OCI-LY3 (cell line): ENCODE results near the gene DYNC2I2.
A peak's percentile ranks its signal among the peaks of the same experiment; 100 is the strongest.
"Not testable (repeated sequence)": the region's sequence is repeated elsewhere in the genome, so short reads cannot be mapped to it uniquely, and the experiment has no call there.

ENCODE experiments used
- H2AFZ ChIP-seq: fragments of 200-600, 300-600 bp; shearing (Covaris generic); 2 replicates; pipeline ENCODE4 v1.6.0; 2014; ENCODE audit warnings: antibody characterized with exemption, low read depth, low read length
- H3K27ac ChIP-seq: fragments of 200-600, 300-600 bp; sonication (generic); 2 replicates; pipeline ENCODE4 v1.5.1; 2014; ENCODE audit warnings: mild to moderate bottlenecking, low read length, moderate library complexity, mixed read lengths
- H3K27me3 ChIP-seq: fragments of 200-600, 300-600 bp; sonication (generic); 2 replicates; pipeline ENCODE4 v1.6.1; 2014; ENCODE audit warnings: low read depth, low read length, mixed read lengths
- H3K36me3 ChIP-seq: fragments of 200-600, 300-600 bp; sonication (generic); replicated peaks from 2 replicates; pipeline ENCODE3; 2014; ENCODE audit warnings: low read depth, low read length, mixed read lengths
- H3K4me1 ChIP-seq: fragments of 300-600, 200-600 bp; sonication (generic); 2 replicates; pipeline ENCODE4 v1.6.1; 2014; ENCODE audit warnings: low read length, mixed read lengths
- H3K4me2 ChIP-seq: fragments of 200-600, 300-600 bp; sonication (generic); 2 replicates; pipeline ENCODE4 v1.6.1; 2014; ENCODE audit warnings: low read length, mixed read lengths
- H3K4me3 ChIP-seq: fragments of 300-600, 200-600 bp; sonication (generic); 2 replicates; pipeline ENCODE4 v1.5.1; 2014; ENCODE audit warnings: antibody characterized with exemption, mild to moderate bottlenecking, low read length, moderate library complexity
- H3K79me2 ChIP-seq: fragments of 300-600, 200-600 bp; shearing (Covaris generic); 2 replicates; pipeline ENCODE4 v1.6.1; 2014; ENCODE audit warnings: mild to moderate bottlenecking, low read length, mixed read lengths
- H3K9ac ChIP-seq: fragments of 300-600, 200-600 bp; shearing (Covaris generic); 2 replicates; pipeline ENCODE4 v1.6.0; 2014; ENCODE audit warnings: mild to moderate bottlenecking, low read length, moderate library complexity
- H3K9me3 ChIP-seq: fragments of 200-600, 300-600 bp; shearing (Covaris generic); 2 replicates; pipeline ENCODE4 v1.6.1; 2014; ENCODE audit warnings: low read length, mixed read lengths; ENCODE audit not compliant: insufficient read depth
- H4K20me1 ChIP-seq: fragments of 200-600, 300-600 bp; sonication (generic); 2 replicates; pipeline ENCODE4 v1.6.1; 2016; ENCODE audit warnings: low read length, mixed read lengths; ENCODE audit not compliant: insufficient read depth
- CTCF ChIP-seq: fragments of 200-600, 300-600 bp; sonication (generic); IDR thresholded peaks from 2 replicates; pipeline ENCODE4 v1.5.1; 2014; ENCODE audit warnings: antibody characterized with exemption, low read length, low read depth
- EZH2phosphoT487 ChIP-seq: fragments of 200-600 bp; shearing (Covaris generic); IDR thresholded peaks from 2 replicates; pipeline ENCODE4 v1.6.1; 2018; ENCODE audit warnings: antibody characterized with exemption, mixed run types, low read depth

Gene DYNC2I2

DNA sequence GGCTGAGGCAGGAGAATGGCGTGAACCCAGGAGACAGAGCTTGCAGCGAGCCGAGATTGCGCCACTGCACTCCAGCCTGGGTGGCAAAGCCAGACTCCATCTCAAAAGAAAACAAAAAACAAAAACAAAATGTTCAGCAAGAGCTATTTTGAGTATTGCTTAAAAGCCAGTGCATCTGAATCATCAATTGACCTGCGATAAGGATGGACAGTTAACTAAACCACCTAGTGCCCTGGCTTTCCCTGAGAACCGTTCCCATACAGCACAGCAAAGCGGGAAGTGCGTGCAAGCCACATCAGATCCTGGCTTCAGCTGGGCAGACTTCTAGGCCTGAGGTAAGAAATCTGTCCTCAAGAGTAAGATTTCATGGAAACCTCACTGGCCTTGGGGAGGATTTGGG is 2.7 kb downstream of the DYNC2I2 start:
- no peaks in the 10 kb centered on the region for H3K36me3 ChIP-seq
- no peaks in the 10 kb centered on the region for H3K27me3 ChIP-seq
- no peak overlapping the region for H2AFZ ChIP-seq
- peaks cover 4% of the 10 kb centered on the region; the same call in 1 of the 2 replicates for H3K4me1 ChIP-seq
- peaks cover 7% of the 10 kb centered on the region; the same call in 1 of the 2 replicates for H3K79me2 ChIP-seq
- H3K9me3 ChIP-seq = no peaks in the 10 kb centered on the region
- no peak overlapping the region for H3K9ac ChIP-seq
- no peak for TF ChIP-seq EZH2phosphoT487
- no peak overlapping the region for H3K27ac ChIP-seq
- H3K4me3 ChIP-seq = no peak overlapping the region
- no peaks in the 10 kb centered on the region for H4K20me1 ChIP-seq
- H3K4me2 ChIP-seq = no peak overlapping the region

DNA sequence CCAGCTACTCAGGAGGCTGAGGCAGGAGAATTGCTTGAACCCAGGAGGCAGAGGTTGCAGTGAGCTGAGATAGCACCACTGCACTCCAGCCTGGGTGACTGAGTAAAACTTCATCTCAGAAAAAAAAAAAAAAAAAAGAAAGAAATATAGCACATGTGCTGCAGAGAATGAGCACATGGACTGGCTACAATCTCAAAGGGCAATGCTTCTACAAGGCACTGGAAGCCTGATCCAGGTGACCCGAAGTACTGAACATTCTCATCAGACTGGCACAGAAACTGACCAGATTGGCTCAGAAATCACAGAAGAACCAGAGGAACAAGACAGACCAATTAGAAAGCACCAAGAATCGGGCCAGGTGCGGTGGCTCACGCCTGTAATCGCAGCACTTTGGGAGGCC is 4.8 kb downstream of the DYNC2I2 start:
- no peak for TF ChIP-seq EZH2phosphoT487
- no peak for TF ChIP-seq CTCF
- H4K20me1 ChIP-seq = no peaks in the 10 kb centered on the region
- no peaks in the 10 kb centered on the region; the same call in 1 of the 2 replicates for H3K4me1 ChIP-seq
- H3K4me3 ChIP-seq = no peak overlapping the region
- peaks cover 7% of the 10 kb centered on the region; the same call in 1 of the 2 replicates for H3K79me2 ChIP-seq
- H3K27ac ChIP-seq = no peak overlapping the region
- H3K36me3 ChIP-seq = no peaks in the 10 kb centered on the region
- no peak overlapping the region for H2AFZ ChIP-seq
- H3K27me3 ChIP-seq = no peaks in the 10 kb centered on the region
- H3K9ac ChIP-seq = no peak overlapping the region
- H3K9me3 ChIP-seq = no peaks in the 10 kb centered on the region
- no peak overlapping the region for H3K4me2 ChIP-seq

- H3K79me2 ChIP-seq, H3K36me3 ChIP-seq, H3K4me3 ChIP-seq, H3K4me2 ChIP-seq, H3K4me1 ChIP-seq, H3K27me3 ChIP-seq, H4K20me1 ChIP-seq, H3K9me3 ChIP-seq, H2AFZ ChIP-seq, H3K27ac ChIP-seq, H3K9ac ChIP-seq: not testable (repeated sequence)
- TF ChIP-seq CTCF = peak; percentile 39
Observed at GRCh38 chr9:128648206-128648605, 8.4 kb downstream of the DYNC2I2 start.

DNA sequence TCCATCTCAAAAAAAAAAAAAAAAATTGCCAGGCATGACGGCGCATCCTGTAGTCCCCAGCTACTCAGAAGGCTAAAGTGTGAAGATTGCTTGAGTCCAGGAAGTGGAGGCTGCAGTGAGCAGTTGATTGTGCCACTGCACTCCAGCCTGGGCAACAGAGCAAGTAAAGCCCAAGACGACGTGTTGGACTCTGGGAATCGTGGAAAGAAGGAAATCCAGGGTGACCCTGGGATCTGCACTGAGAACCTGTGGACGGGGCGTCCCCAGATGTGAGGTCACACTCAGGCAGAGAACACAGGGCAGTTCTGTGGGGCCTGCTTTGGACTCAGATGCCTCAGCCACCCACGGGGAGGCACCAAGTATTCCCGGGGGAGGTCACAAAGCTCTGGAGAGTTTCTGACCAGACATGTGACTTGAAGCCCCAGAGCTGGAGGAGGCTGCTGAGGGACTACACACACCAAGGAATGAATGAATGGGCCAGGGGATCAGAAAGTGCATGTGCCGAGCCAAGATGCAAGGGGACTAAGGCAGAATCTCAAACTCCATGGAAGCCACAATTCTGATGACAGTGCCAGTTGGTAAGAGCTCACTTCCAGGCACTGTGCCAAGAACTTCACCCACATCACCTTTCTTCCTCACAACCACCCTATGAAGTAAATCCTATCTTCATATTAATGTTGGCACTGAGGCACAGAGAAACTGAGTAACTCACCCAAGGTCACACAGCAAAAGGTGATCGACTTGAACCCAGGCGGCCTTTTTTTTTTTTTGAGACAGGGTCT is 12.9 kb downstream of the DYNC2I2 start:
- Histone ChIP-seq H2AFZ (no peak overlapping the region), H3K4me3 (peak overlapping the region; percentile 9), H3K36me3 (peaks cover 4% of the 10 kb centered on the region), H3K27ac (no peak overlapping the region), H3K9me3 (no peaks in the 10 kb centered on the region), H3K4me2 (peak overlapping the region; percentile 37), H3K79me2 (no peaks in the 10 kb centered on the region), H3K27me3 (no peaks in the 10 kb centered on the region), H3K4me1 (peaks cover 13% of the 10 kb centered on the region), H3K9ac (0 out of 2 replicates have a peak overlapping the region, but pooled peaks have one; percentile 1), H4K20me1 (no peaks in the 10 kb centered on the region)
- TF ChIP-seq EZH2phosphoT487 (no peak), CTCF (no peak)
